ENCODE measurements around the gene SFXN2. TPM values are rescaled to one million over a fixed set of nuclear protein-coding genes. Genes with fewer than 3 reads are reported as not detected.

Gene SFXN2
- total RNA-seq, 1 experiment from 2014 or later = 11.6 TPM

DNA sequence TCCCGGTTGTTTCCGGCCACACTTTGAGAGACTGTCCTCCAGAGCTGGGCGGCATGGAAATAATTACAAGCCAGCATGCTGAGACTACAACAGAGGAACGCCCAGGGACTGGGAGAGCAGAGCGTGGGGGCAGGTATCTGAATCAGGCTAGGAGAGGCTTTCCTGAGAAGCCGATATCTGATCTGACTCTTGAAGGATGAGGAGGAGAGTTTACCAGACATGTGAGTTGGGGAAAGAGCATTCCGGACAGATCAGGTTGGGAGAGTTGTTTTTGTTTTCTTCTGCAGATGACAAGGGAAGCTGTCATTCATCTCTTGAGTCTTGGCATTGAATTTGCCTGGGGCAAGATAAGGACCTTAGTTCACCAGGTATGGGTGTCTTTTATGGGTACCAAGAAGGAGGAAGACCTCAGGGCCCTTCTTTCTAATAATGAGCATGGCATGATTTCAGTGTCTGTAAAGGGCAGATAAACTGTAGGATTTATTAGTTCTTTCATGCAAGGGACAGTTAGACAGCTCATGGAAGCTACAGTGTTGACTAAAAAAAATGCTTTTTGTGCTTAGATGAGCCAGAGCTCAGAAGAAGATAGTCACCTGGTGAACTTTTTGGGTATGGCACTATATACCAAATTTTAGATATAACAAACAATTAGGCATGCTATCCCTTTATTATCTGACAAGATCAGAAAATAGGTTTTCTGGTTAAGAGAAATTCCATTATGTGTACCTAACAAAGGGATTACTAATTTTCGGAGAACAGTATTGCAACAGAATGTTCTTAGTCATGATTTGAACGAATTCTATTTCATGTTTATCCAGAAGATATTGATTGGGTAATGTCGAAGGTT lies 65.5 kb downstream of the SFXN2 start:
- Histone ChIP-seq H3K4me3 (ENCODE audit: insufficient read depth, low read depth, low read length) (no peak overlapping the region), H3K36me3 (replicated peaks; ENCODE audit: control insufficient read depth, insufficient read depth, low read length) (no peaks in the 10 kb centered on the region), H3K27me3 (ENCODE audit: control insufficient read depth, insufficient read depth, low read length) (no peaks in the 10 kb centered on the region)
- DNase-seq = no peak

DNA sequence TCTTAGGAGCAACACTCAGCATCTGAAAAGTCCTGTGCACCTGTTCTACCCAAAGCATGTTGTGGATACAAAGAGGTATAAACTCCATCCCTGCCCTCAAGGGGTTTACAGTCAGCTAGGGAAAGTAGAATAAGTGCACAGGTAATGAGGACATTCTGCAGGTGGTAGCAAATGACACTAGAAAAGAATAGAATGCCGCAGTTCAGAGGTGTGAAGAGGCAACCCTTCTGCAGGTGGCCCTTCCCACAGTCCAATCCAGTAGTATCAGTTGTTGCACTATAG lies 66.0 kb downstream of the SFXN2 start:
- DNase-seq = no peak
- H3K4me3 ChIP-seq (ENCODE audit: insufficient read depth, low read depth, low read length) = no peak overlapping the region

DNA sequence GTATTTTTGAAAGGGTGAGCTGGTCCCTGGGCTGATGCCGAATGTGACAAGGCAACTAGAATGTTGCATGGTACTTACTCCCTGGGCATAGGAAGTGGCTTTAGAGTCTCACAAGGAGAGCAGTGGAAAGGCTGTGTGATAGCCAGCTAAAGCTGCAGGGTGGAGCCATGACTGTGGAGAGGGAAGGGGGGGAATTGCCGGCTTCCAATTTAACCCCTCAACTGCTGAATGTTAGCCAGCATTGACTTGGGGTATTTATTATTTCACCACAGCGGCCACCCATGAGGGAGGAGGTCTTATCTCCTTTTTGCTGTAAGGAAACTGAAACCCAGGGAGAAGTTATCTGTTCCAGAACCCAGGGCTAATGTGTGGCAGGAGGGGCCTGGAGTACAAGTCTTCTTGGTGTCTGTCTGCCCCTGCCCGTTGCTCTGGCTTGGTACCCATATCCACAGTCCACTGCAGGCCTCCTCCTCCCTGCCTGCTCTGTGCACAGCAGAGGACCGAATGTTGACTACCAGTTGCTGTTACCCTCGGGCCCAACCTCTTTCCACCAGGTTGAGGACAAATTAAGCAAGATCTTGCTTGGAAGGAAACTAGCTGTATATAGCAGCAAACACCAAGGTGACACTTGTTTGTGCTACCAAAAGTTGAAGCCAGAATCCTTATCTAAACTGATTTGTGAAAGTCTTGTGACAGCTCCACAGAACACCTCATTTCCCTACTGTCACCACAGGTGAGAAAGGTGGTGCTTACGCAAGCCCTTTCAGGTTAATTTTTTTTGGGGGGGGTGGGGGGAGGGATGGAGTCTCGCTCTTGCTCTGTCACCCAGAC lies 66.9 kb downstream of the SFXN2 start:
- Histone ChIP-seq H3K4me3 (ENCODE audit: insufficient read depth, low read depth, low read length) (no peak overlapping the region), H3K36me3 (replicated peaks; ENCODE audit: control insufficient read depth, insufficient read depth, low read length) (no peaks in the 10 kb centered on the region), H3K27me3 (ENCODE audit: control insufficient read depth, insufficient read depth, low read length) (no peaks in the 10 kb centered on the region)
- peak; percentile 54 for DNase-seq

More for the DNA sequence above, 66.0 kb downstream of the SFXN2 start:
- Histone ChIP-seq H3K36me3 (replicated peaks; ENCODE audit: control insufficient read depth, insufficient read depth, low read length) (no peaks in the 10 kb centered on the region), H3K27me3 (ENCODE audit: control insufficient read depth, insufficient read depth, low read length) (no peaks in the 10 kb centered on the region)

DNA sequence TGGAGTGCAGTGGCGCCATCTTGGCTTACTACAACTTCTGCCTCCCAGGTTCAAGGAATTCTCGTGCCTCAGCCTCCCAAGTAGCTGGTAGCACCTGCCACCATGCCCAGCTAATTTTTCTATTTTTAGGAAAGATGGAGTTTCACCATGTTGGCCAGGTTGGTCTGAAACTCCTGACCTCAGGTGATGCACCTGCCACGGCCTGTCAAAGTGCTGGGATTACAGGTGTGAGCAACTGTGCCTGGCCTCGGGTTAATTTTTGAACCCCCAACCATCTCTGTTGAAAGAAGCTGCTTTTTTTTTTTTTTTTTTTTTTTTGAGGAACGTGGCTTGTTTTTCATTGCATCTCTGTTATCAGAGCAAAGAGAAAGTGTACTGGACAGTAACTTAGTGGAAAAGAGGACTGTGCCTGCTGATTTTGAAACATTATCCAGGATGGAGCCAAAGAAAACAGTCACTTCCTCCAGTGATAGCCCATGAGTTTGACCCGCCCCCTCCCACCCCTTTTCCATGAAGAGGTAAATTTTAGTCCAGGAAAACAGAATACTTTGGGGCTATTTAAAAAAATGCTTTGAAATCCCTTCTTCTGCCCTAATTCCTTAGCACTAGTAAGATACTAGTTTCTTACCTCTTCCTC lies 67.6 kb downstream of the SFXN2 start:
- Histone ChIP-seq H3K36me3 (replicated peaks; ENCODE audit: control insufficient read depth, insufficient read depth, low read length) (no peaks in the 10 kb centered on the region), H3K4me3 (ENCODE audit: insufficient read depth, low read depth, low read length) (no peak overlapping the region), H3K27me3 (ENCODE audit: control insufficient read depth, insufficient read depth, low read length) (no peaks in the 10 kb centered on the region)
- no peak for DNase-seq

DNA sequence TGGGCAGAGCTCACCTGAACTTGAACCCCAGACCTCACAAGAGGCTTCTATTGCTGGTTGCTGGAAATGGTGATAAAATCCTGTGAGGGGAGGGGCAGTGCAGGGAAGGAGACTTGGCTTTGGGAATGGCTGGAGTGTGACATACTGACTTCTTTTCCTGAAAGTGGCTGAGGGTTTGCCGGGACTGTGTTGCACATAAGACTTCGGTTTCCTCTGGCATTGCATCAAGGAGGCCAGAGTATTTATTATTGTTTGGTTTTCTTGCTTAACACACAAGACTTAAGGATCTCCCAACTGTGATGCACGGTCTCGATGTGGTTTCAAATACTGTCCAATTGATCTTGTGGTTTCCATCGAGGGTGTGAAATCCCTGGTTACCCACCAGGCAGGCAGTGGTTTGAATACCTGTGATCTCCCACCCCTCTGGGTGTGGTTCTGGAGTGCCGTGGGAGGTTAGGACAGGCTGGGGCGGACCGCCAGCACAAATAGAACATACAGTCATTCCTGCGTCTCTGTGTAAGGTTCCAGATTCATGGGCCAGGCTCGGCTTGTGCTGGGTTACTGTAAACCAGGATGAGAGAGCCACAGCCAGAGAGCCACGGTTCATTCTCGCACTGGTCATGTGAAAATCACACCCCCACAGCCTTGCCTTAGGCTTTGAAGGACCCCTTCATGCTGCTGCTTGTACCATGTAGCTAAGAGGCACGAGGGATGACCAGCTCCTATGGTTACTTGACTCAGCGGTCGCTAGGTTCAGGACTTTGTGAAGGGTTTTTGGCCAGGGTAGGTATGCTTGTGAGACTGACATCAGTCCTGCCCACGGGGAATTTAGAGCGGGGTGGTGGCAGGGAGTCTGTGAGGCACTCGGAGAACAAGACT lies 68.5 kb downstream of the SFXN2 start:
- Histone ChIP-seq H3K36me3 (replicated peaks; ENCODE audit: control insufficient read depth, insufficient read depth, low read length) (no peaks in the 10 kb centered on the region), H3K4me3 (ENCODE audit: insufficient read depth, low read depth, low read length) (no peak overlapping the region), H3K27me3 (ENCODE audit: control insufficient read depth, insufficient read depth, low read length) (no peaks in the 10 kb centered on the region)
- DNase-seq = no peak

DNA sequence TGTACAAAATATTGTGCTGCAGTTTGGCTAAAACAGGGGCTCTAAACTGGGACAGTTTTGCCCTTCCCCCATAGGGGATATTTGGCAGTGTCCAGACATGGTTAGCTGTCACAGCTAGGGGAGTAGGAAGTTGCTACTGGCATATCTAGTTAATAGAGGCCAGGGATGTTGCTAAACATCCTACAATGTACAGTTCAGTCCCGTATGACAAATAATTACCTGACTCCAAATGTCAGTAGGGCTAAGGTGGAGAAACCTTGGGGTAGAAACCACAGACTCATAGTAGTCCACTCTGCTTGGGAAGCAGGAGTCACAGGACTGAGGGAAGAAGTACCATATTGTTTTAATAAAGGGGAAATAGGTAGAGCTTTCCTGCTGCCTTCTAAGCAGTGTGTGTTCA lies 69.1 kb downstream of the SFXN2 start:
- Histone ChIP-seq H3K27me3 (ENCODE audit: control insufficient read depth, insufficient read depth, low read length) (no peaks in the 10 kb centered on the region), H3K36me3 (replicated peaks; ENCODE audit: control insufficient read depth, insufficient read depth, low read length) (no peaks in the 10 kb centered on the region), H3K4me3 (ENCODE audit: insufficient read depth, low read depth, low read length) (no peak overlapping the region)
- no peak for DNase-seq

DNA sequence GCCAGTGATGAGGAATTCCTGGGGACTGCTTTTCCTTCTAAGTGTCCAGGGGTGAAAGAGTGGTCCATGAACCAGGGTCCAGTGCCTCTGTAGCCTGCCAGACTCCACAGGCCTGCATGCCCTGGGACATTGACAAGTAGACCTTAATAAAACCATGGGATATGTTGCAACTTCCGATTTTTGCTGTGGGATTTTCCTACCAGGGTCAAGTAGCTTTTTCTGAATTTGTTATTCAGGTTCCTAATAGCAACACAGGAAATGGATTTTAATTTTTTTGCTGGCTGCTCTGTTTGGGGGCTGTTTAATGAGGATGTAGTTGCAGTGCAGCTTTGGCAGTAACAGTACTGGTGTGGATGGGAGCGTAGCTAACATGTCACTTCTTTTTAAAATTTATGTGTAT lies 71.4 kb downstream of the SFXN2 start:
- no peak for DNase-seq
- no peaks in the 10 kb centered on the region for H3K36me3 ChIP-seq (replicated peaks; ENCODE audit: control insufficient read depth, insufficient read depth, low read length)
- H3K27me3 ChIP-seq (ENCODE audit: control insufficient read depth, insufficient read depth, low read length) = no peaks in the 10 kb centered on the region

DNA sequence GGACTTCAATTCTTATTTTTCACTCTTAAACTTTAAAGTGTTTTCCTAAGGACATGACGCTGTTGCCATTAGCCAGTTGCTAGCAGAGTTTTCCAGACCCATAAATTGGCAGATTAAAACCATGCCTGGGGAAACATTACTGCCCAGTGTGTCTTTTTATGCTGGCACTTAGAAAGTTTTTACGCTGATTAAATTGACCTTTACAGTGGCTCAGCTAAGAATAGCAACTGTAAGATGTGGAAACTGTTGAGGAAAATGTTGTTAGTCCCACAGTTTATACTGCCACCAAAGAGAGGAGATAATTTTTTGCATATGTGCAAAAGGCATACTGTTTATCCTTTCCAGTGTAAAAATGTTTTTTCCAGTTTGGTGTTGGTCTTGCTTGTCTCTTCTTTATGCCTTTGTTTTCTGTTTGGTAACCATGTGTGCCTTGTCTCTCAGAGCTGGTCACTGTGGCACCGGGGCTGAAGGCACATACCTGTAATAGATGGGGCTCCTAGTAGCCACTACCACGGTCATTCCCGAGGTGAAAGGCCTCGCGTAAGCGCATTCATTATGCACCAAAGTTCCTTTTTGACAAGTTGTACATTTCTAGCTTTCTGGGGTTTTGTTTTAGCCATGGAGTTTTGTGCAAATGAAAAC lies 77.4 kb downstream of the SFXN2 start:
- no peak for DNase-seq
- no peak overlapping the region for H3K4me3 ChIP-seq (ENCODE audit: insufficient read depth, low read depth, low read length)
- H3K27me3 ChIP-seq (ENCODE audit: control insufficient read depth, insufficient read depth, low read length) = no peaks in the 10 kb centered on the region
- H3K36me3 ChIP-seq (replicated peaks; ENCODE audit: control insufficient read depth, insufficient read depth, low read length) = no peaks in the 10 kb centered on the region; the same call in 1 of the 2 replicates

More for the DNA sequence above, 71.4 kb downstream of the SFXN2 start:
- no peak overlapping the region for H3K4me3 ChIP-seq (ENCODE audit: insufficient read depth, low read depth, low read length)

Other genes with a start within 250 kb of the SFXN2 start
- 144 and 180 TPM in 2 replicates for gene ACTR1A, start 211.9 kb upstream of the SFXN2 start, total RNA-seq (2014; rRNA removed; shearing (Covaris generic))
- 3.5 and 4.2 TPM in 2 replicates for gene SUFU, start 210.7 kb upstream of the SFXN2 start, total RNA-seq (2014; rRNA removed; shearing (Covaris generic))
- 43.5 and 46.4 TPM in 2 replicates for gene TRIM8, start 70.2 kb upstream of the SFXN2 start, total RNA-seq (2014; rRNA removed; shearing (Covaris generic))
- 7.5 and 8.1 TPM in 2 replicates for gene ARL3, start 239 bp upstream of the SFXN2 start, total RNA-seq (2014; rRNA removed; shearing (Covaris generic))
- gene WBP1L, start 29.3 kb downstream of the SFXN2 start, total RNA-seq (2014; rRNA removed; shearing (Covaris generic)) = 13.9 and 16.9 TPM in 2 replicates
- not detected in 2 replicates for gene CYP17A1, start 122.8 kb downstream of the SFXN2 start, total RNA-seq (2014; rRNA removed; shearing (Covaris generic))
- 3.0 and 3.3 TPM in 2 replicates for gene BORCS7, start 139.6 kb downstream of the SFXN2 start, total RNA-seq (2014; rRNA removed; shearing (Covaris generic))
- 10.7 and 14.5 TPM in 2 replicates for gene AS3MT, start 154.8 kb downstream of the SFXN2 start, total RNA-seq (2014; rRNA removed; shearing (Covaris generic))
- gene CNNM2, start 203.7 kb downstream of the SFXN2 start, total RNA-seq (2014; rRNA removed; shearing (Covaris generic)) = 4.5 and 8.4 TPM in 2 replicates